HTR-8/SVneo (cell line): ENCODE data around the gene CFTR.

Experiments used
- DNase-seq: peaks from one replicate; pipeline ENCODE4 v3.0.0; 2011; ENCODE audit warnings: low spot score, mixed read lengths; ENCODE audit not compliant: insufficient read length
- FAIRE-seq: peaks from 2 replicates; lab custom pipeline; 2011; peaks lifted over from hg19 to GRCh38; lab: Jason Lieb, UNC

CFTR gene

DNA sequence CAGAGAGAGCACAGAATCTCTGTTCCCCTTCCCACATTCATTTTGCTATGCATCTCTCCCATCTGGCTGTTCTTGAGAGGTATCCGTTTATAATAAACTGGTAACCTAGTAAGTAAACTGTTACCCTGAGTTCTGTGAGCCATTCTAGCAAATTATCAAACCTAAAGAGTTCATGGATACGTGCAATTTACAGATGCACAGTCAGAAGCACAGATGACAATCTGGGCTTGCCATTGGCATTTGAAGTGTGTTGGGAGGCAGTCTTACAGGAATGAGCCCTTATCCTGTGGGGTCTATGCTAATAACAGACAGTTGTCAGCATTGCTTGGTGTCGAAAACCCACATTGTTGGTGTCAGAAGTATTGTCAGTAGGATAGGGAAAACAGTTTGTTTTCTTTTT is 151.8 kb downstream of the CFTR start:
- DNase-seq (no peak), FAIRE-seq (no peak)

DNA sequence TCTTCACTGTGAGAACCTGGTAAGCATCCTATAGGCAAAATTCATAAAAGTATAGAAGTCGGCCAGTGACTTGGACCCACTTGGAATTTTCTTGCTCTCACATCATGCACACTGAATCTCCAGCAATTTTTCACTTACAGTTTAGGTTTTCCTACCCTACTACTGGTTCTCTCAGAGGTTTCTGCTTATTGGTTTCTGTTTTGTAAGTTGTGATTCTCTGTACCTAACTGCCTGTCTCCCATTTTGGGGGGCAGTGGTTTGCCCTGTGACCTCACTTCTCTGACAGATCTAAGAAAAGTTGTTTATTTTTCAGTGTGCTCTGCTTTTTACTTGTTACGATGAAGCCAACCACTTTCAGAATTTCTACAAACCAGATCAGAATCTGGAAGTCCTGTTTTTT is 158.1 kb downstream of the CFTR start:
- no peak for FAIRE-seq
- no peak for DNase-seq

DNA sequence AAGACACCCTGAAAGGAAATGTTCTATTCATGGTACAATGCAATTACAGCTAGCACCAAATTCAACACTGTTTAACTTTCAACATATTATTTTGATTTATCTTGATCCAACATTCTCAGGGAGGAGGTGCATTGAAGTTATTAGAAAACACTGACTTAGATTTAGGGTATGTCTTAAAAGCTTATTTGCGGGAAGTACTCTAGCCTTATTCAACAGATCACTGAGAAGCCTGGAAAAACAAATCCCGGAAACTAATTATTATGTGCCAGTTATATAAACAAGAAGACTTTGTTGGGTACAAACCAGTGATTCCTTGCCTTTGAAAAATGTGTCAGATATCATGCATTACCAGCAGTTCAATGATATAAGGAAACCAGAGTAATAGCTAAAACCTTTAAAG is 160.1 kb downstream of the CFTR start:
- no peak for FAIRE-seq
- DNase-seq, result no peak

DNA sequence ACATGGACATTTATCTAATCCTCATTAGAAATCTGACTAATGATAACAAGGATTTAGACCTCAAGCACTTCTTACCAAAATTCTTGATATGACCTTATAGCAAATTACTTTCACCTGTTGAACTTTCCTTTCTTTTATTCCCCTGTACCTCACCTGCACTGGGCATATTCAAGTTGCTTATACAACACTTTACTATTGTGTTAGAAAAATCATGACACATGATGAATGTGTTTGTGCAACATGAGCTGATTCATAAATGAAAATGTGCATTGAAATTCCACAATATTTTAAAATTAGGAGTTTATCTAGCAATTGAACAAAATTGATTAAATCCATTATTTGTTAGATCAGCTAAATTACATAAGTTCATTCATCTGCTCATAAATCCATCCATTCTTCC is 160.6 kb downstream of the CFTR start:
- FAIRE-seq (no peak), DNase-seq (no peak)

DNA sequence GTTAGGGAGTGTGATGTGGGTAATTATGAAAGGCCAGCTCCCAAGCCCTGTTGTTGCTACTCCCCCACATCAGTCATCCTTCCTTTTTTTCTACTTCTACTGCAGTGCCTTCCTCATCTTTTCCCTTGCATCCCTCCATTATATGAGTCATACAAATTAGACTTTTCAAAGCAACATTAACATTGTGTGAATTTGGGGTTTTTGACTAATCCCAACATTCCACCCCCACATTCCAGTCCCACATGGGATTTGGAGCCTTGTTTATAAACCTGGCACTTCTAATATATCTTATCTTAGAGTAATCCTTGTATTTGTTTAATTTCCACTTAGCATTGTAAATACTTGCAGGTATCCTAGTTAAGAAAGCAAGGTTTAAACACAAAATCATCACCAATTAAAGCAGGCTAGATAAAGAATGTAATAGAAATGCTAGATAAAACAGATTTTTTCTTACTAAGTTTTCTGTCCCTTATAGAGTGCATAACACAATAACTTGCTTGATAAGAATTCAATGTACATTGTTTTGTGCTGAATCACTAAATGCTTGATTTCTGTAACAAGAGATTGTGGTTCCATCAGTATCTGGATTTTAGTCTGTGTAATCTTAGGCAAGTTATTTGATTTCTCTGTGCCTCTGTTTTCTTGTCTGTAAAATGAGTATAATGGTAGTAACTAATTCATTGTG is 165.8 kb downstream of the CFTR start:
- DNase-seq, result peak; percentile 41
- no peak for FAIRE-seq

DNA sequence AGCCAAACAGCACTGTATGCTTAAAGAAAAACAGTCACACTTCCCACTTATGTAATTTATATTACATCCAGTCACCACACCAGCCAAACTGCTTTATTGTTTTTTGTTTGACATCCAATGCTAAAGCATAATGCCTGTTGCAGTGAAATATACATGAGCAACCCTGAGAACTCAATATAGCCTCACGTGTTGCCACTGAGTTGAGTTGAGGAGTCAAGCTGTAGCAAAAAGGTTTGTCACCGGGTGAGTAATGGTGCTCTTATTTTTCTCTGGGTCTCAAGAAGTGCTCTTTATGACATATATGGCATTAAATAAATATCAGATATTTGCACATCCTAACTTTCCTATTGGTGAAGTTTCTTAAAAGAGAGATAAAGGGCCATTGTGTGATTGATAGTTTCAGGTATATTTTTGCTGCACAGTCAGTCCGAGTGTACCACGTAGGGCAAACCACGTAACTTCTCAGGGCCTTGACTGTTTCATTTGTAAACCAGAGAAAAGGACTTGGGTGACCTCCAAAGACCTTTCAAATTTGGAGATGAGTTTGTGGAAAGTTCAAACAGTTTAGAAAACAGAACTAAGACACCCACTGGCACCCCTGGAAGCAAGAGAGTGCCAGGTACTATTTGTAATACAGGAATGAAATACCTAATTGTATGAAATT is 168.5 kb downstream of the CFTR start:
- DNase-seq (no peak), FAIRE-seq (no peak)

DNA sequence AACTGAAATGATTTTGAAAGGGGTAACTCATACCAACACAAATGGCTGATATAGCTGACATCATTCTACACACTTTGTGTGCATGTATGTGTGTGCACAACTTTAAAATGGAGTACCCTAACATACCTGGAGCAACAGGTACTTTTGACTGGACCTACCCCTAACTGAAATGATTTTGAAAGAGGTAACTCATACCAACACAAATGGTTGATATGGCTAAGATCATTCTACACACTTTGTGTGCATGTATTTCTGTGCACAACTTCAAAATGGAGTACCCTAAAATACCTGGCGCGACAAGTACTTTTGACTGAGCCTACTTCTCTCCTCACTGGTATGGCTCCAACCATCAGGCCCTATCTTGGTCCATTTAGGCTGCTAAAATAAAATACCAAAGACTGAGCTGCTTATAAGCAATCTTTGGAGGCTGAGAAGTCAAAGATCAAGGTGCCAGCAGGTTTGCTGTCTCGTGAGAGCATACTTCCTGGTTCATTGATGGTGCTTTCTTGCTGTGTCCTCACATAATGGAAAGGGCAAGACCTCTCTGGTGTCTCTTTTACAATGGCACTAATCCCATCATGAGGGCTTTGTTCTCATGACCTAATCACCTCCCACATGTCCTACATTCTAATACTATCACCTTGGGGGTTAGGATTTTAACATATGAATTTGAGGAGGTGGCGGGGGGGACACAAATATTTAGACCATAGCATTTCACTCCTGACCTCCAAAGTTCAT is 173.3 kb downstream of the CFTR start:
- no peak for FAIRE-seq

DNA sequence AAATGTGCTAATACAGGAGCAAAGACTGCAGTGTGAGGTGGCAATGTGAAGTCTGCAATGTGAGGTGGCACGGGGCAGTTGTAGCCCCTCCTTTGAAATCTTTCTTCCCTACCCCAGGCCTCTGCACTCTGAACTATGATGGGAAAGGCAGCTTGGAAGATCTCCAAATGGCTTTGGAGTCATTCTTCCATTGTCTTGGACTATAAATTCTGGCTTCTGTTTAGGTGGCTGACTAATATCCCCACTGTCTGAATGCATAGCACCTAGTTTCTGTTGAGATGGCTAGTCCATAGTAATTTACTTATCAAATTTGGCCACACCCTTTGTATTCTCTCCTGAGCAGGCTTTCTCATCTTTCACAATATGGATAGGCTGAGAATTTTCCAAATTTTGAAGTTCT is 175.0 kb downstream of the CFTR start:
- FAIRE-seq, result no peak

More for the DNA sequence above, 173.3 kb downstream of the CFTR start:
- no peak for DNase-seq

DNA sequence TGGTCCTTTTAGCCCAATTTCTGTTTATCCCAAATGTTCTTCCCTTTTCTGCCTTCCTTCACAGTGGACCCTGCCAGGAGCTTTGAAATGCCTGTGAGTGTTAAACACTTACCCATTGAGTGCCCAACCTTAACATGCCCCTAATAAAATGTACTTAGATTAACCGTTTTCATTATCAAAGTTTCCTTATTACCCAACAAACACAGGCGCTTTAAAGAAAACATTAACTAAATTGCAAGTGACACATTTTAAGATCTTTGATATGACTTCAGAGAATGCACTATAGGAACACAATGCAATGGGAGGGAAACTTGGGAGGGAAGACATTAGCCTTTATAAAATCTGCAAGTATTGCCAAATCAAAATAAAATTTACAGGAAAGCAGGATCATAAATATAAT is 177.0 kb downstream of the CFTR start:
- FAIRE-seq (no peak), DNase-seq (no peak)

More for the DNA sequence above, 175.0 kb downstream of the CFTR start:
- DNase-seq, result no peak

DNA sequence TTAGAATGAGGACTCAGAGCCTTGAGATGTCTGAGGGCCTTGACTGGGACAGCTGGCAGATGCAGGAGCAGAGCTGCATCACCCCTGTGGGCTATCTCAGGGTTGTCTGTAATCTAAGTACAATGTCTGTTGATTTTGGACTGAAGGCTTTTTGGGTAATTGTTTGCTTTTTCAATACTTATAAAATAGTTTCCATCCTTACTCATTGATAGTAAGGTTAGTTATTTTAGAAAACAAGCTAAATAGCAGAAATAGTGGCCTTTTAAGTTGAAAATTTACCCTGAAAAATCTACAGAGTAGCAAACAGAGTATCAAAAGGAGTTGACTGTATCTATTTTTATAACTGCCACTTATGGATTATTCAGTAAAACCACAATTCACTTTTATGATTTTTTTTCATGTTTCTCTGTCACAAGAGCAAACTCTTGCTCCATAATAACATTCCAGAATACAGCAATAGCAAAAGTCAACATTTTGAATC is 179.7 kb downstream of the CFTR start:
- FAIRE-seq (no peak), DNase-seq (no peak)

DNA sequence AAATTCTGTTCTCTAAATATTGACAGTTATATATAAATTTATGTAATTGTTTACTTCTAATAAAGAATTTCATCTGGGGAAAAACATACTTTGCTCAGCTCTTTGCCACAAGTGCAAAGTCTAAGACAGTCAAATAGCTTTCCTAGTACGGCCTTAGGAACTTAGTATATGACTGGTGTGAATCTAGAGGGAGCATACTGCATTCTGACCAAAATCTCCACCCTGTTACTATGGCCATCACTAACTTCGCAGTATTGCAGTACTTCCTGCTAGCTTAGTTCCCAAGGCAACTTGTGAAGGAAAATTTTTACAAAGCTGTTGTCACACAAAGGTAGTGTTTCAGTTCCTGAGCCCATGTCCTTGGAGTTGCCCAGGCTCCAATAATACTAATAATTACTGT is 181.5 kb downstream of the CFTR start:
- DNase-seq, result no peak
- FAIRE-seq, result no peak

DNA sequence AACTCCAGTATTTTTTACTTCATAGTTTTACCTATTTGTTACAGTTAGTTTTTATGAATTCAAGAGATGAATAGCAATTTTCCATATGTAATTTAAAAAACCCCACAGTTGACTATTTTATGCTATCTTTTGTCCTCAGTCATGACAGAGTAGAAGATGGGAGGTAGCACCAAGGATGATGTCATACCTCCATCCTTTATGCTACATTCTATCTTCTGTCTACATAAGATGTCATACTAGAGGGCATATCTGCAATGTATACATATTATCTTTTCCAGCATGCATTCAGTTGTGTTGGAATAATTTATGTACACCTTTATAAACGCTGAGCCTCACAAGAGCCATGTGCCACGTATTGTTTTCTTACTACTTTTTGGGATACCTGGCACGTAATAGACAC is 184.2 kb downstream of the CFTR start:
- no peak for DNase-seq
- no peak for FAIRE-seq

DNA sequence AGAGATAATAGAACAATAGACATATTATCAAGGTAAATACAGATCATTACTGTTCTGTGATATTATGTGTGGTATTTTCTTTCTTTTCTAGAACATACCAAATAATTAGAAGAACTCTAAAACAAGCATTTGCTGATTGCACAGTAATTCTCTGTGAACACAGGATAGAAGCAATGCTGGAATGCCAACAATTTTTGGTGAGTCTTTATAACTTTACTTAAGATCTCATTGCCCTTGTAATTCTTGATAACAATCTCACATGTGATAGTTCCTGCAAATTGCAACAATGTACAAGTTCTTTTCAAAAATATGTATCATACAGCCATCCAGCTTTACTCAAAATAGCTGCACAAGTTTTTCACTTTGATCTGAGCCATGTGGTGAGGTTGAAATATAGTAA is 185.5 kb downstream of the CFTR start:
- no peak for FAIRE-seq
- DNase-seq, result no peak

DNA sequence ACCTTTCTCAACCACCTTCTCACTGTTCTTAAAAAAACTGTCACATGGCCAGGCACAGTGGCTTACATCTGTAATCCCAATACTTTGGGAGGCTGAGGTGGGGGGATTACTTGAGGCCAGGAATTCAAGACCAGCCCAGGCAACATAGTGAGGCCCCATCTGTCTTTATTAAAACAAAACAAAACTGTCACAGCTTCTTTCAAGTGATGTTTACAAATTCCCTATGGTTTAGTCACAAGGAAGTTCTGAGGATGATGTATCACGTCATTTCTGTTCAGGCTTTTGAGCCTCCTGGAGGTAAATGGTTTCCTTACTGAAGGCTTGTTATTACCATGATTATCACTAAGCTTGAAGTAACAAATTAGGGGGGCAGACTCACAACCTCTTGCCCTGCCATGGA is 186.2 kb downstream of the CFTR start:
- DNase-seq, result peak; percentile 56
- FAIRE-seq, result no peak

DNA sequence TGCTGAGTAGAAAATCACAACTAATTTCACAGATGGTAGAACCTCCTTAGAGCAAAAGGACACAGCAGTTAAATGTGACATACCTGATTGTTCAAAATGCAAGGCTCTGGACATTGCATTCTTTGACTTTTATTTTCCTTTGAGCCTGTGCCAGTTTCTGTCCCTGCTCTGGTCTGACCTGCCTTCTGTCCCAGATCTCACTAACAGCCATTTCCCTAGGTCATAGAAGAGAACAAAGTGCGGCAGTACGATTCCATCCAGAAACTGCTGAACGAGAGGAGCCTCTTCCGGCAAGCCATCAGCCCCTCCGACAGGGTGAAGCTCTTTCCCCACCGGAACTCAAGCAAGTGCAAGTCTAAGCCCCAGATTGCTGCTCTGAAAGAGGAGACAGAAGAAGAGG is 186.9 kb downstream of the CFTR start:
- DNase-seq (no peak), FAIRE-seq (no peak)

DNA sequence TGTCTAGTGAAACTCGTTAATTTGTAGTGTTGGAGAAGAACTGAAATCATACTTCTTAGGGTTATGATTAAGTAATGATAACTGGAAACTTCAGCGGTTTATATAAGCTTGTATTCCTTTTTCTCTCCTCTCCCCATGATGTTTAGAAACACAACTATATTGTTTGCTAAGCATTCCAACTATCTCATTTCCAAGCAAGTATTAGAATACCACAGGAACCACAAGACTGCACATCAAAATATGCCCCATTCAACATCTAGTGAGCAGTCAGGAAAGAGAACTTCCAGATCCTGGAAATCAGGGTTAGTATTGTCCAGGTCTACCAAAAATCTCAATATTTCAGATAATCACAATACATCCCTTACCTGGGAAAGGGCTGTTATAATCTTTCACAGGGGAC is 187.6 kb downstream of the CFTR start:
- FAIRE-seq, result no peak
- no peak for DNase-seq

DNA sequence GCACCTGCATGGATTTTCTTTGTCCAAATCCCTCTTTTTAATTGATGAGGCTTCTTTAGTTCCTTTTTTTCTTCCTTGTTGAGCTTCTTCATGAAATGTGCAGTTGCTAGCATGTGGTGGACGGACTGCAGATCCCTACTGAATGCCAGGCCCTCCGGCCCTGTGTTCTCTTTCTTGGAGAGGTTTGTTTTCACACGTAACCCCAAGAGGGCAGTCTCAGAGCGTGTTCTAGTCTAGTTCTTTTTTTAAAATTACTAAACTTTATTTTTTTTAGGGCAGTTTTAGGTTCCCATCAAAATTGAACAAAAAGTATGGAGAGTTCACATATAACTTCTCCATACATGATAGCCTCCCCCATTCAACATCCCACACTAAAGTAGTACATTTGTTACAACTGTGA is 190.0 kb downstream of the CFTR start:
- no peak for FAIRE-seq
- DNase-seq, result no peak

DNA sequence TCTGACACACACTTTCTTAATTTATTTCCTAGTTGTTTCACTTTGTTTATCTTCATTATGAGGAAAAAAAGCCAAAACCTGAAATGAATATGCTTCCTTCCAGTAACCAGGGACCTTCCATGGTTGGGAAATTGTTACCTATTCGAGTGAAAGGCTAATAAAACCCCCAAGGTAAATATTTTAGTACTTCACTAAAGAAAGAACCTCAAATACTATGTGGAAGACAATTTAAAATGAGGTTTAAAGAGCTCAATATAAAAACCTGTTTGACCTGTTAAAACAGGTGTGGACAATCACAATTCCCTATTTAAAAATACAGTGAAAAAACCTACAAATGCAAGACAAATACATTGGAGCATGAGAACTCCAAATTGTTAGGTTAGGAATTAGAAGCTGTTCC is 192.6 kb downstream of the CFTR start:
- no peak for FAIRE-seq
- no peak for DNase-seq

DNA sequence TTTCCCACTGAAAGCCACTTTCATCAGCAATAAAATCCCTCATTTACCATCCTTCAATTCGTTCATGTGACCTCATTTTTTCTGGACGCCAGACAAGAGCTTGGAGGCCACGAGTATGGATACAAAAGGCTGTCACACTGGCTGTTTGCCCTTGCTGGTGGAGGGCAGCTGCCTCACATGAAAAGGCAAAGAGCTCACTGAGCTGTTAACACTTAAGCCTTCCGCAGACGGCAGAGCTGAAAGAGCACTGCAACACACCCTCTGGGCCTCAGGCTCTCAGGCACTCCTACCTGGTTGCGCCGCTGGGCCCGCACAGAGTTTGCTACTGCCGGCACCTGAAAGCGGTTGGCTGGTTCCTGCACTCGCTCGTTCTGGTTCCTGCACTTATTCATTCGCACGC is 193.5 kb downstream of the CFTR start:
- DNase-seq (no peak), FAIRE-seq (no peak)

DNA sequence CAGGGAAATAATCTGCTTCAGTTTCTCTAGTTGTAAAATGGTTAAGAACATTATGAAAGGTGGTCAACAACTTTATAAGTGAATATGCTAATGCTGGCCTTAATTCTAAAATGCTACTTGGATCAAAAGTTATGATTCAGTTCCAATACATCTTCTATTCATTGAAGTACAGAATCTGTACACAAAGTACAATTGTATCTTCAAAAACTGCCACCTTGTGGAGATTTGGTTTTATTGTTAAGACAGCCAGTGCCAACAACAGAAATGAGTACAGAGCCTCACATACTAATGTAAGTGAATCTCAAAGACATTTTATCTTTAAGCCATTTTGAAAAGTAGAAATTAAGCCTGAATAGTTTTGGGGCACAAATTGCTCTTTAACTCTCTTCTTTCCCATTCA is 194.0 kb downstream of the CFTR start:
- no peak for FAIRE-seq
- peak; percentile 56 for DNase-seq

DNA sequence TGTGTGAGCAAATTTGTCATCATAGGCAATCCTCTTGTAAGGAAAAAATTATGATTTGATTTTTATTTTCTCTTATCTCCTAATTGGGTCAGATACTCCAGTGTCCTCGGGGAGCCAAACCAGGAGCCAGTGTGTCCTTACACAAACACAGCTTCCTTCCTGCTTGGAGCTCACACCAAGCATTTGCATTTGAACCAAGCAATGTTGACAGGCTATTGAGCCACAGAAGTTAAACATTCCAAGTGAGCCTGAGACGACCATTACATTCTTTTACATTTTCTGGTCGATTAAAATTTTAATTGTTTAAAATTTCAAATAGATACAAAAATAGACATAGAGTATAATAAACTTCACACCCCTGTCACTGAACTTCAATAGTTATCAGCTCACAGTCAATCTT is 194.8 kb downstream of the CFTR start:
- FAIRE-seq (no peak), DNase-seq (no peak)
